ENCODE measurements around the gene DUS2.

GRCh38 chr16:67999985-68000384 is 23.1 kb upstream of the DUS2 start:
- TF ChIP-seq, protein P1, sequence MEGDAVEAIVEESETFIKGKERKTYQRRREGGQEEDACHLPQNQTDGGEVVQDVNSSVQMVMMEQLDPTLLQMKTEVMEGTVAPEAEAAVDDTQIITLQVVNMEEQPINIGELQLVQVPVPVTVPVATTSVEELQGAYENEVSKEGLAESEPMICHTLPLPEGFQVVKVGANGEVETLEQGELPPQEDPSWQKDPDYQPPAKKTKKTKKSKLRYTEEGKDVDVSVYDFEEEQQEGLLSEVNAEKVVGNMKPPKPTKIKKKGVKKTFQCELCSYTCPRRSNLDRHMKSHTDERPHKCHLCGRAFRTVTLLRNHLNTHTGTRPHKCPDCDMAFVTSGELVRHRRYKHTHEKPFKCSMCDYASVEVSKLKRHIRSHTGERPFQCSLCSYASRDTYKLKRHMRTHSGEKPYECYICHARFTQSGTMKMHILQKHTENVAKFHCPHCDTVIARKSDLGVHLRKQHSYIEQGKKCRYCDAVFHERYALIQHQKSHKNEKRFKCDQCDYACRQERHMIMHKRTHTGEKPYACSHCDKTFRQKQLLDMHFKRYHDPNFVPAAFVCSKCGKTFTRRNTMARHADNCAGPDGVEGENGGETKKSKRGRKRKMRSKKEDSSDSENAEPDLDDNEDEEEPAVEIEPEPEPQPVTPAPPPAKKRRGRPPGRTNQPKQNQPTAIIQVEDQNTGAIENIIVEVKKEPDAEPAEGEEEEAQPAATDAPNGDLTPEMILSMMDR (IDR thresholded peaks at IDR 0.05): no peak
- no peak for TF ChIP-seq POLR2A (IDR thresholded peaks at IDR 0.05)
- TF ChIP-seq EP300 (IDR thresholded peaks at IDR 0.05): no peak

Data from upper lobe of left lung (tissue), 4 donors.